Spleen (tissue), 11 donors: Measurements from ENCODE around the gene NOXRED1. TPM values are rescaled to one million over a fixed set of nuclear protein-coding genes. Genes with fewer than 3 reads are reported as not detected.
"Not testable (repeated sequence)": the region's sequence is repeated elsewhere in the genome, so short reads cannot be mapped to it uniquely, and the experiment has no call there.

Source experiments
- DNase-seq: peaks from one replicate; pipeline ENCODE4 v3.0.0-alpha.2; 2020
- H3K27ac ChIP-seq, 8 donors: fragments of 200-600 bp; sonication (generic) in 7 of 8; 1 replicate in 4 of 8; 2 replicates in 4 of 8; pipeline versions ENCODE4 v1.5.0 to v1.8.0; 2016 to 2021; ENCODE audit warnings: inconsistent platforms in 4 of 8, mild to moderate bottlenecking in 4 of 8, moderate library complexity in 1 of 8
- H3K27me3 ChIP-seq, 7 donors: fragments of 200-600 bp; sonication (generic) in 6 of 7; replicated peaks in 1 of 7; 1 replicate in 4 of 7; 2 replicates in 3 of 7; pipeline versions ENCODE4 v1.5.0 to v1.8.0; 2016 to 2021; ENCODE audit warnings: inconsistent platforms in 3 of 7, mild to moderate bottlenecking in 1 of 7
- H3K36me3 ChIP-seq, 6 donors: fragments of 200-600 bp; sonication (generic) in 5 of 6; 1 replicate in 4 of 6; 2 replicates in 2 of 6; pipeline versions ENCODE4 v1.5.0 to v1.8.0; 2016 to 2021; ENCODE audit warnings: inconsistent platforms in 2 of 6
- H3K4me1 ChIP-seq, 6 donors: fragments of 200-600 bp; sonication (generic) in 5 of 6; 1 replicate in 3 of 6; 2 replicates in 3 of 6; pipeline versions ENCODE4 v1.5.0 to v1.8.0; 2016 to 2021; ENCODE audit warnings: inconsistent platforms in 3 of 6
- H3K4me3 ChIP-seq, 8 donors: fragments of 200-600 bp; sonication (generic) in 7 of 8; 1 replicate in 4 of 8; 2 replicates in 4 of 8; pipeline versions ENCODE4 v1.5.0 to v1.8.0; 2016 to 2021; ENCODE audit warnings: inconsistent platforms in 4 of 8, mild to moderate bottlenecking in 4 of 8, moderate library complexity in 2 of 8
- H3K9me3 ChIP-seq, 8 donors: fragments of 200-600 bp; sonication (generic) in 7 of 8; 1 replicate in 4 of 8; 2 replicates in 4 of 8; pipeline versions ENCODE4 v1.5.0 to v1.8.0; 2016 to 2021; ENCODE audit warnings: inconsistent platforms in 4 of 8
- CTCF ChIP-seq, 11 experiments: fragments of 200-600 bp in 7 of 11; fragments of 450-650 bp in 4 of 11; sonication (generic) in 4 of 11; IDR thresholded peaks in 8 of 11; conservative IDR thresholded peaks in 3 of 11; 1 replicate in 7 of 11; 2 replicates in 4 of 11; pipeline versions ENCODE4 v1.4.0 to v1.8.0; 2016 to 2021; ENCODE audit warnings: antibody characterized with exemption in 11 of 11, inconsistent platforms in 4 of 11, mild to moderate bottlenecking in 1 of 11
- POLR2A ChIP-seq, 3 donors: fragments of 450-650 bp; IDR thresholded peaks; one replicate each; pipeline ENCODE4 v1.5.1; 2017; ENCODE audit warnings: antibody characterized with exemption in 3 of 3, mild to moderate bottlenecking in 1 of 3
- POLR2AphosphoS5 ChIP-seq, 3 donors: sonication (generic); formaldehyde crosslinking; IDR thresholded peaks; one replicate each; pipeline ENCODE4 v1.5.1; 2017; ENCODE audit warnings: antibody characterized with exemption in 3 of 3
- WGBS, 5 donors: extraction: QIAGEN DNeasy Blood & Tissue Kit in 3 of 5; methylation state at CpG; one replicate each; pipeline versions ENCODE4 v1.1.5 to v1.1.7; 2013 to 2018; 5-methylcytosine and 5-hydroxymethylcytosine counted together
- intact Hi-C: fragments of 100-400 bp; cut with DNase I; formaldehyde crosslinking; loops from one replicate; pipeline ENCODE4 v1.15.0; 2023; ENCODE audit warnings: low total_unique reads
- polyA plus RNA-seq, 3 donors: library from polyadenylated mRNA; stranded (reverse); fragments of 200-250 nt; gene quantifications; one replicate each; pipeline ENCODE4 v1.2.1, GENCODE V29; 2013
- total RNA-seq, 7 donors: library from RNA; depleted of rRNA in 3 of 7; stranded (reverse); fragments of >200 nt in 3 of 7; fragmentation: NEBNext Ultra II Directional in 4 of 7; extraction: Animal tissue kit (Norgen Biotek cat#: 25700) in 4 of 7; gene quantifications; one replicate each; pipeline versions ENCODE4 v1.1.0 to v1.2.1, GENCODE V29; 2016 to 2021
- donor health status: healthy with polysubstance abuse.
- donor health status: DM: no; HTN: no; CAD: no; lungs with moderate emphysema.
- donor health status: DM: no; HTN: no; CAD: no.
- donor health status: Bipolar disorder and iron deficiency.
- donor health status: healthy.
- donor health status: DM: no; HTN: no; CAD: no.
- donor health status: DM: yes; HTN: yes; CAD: no.

Gene NOXRED1
- total and polyA plus RNA-seq, 10 donors: 0.30 to 1.2 (median 0.69) TPM

DNA sequence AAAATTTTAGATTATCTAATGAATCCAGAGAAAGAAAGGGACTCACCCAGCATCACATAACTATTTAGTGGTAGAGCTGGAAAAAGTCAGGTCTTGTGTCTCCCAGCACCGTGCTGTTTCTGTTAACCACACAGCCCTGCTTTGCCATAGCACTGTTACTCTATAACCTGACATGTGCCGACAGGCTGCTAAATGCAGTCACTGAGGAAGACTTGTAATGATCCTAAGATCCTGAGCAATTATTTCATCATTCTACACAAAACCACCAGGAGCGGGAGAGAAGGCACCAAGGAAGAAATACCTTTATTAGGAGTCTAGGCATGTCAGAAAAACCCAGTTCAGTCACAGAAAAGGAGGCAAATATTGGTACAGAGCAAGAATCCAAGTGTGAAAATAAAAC lies 3.1 kb upstream of the NOXRED1 start:
- WGBS, 5 donors: 93 to 98% (median 96%) methylated on average over 3 of the region's 3 CpGs
- H3K4me1 ChIP-seq: no peaks in the 10 kb centered on the region
- no peak for DNase-seq
- peaks cover 0 to under 1% (median 0%) of the 10 kb centered on the region in 8 donors for H3K9me3 ChIP-seq
- H3K27ac ChIP-seq: no peak overlapping the region
- no peaks in the 10 kb centered on the region for H3K27me3 ChIP-seq
- no peak for TF ChIP-seq POLR2A (IDR thresholded peaks at IDR 0.05)
- TF ChIP-seq POLR2AphosphoS5 (IDR thresholded peaks at IDR 0.05): no peak
- no peak for TF ChIP-seq CTCF (IDR thresholded peaks at IDR 0.05 in 8 of 11, conservative IDR thresholded peaks at IDR 0.05 in 3 of 11)
- no peak overlapping the region for H3K4me3 ChIP-seq
- intact Hi-C loops: no loop called here
- H3K36me3 ChIP-seq: peaks cover 0 to 100% (median 86%) of the 10 kb centered on the region in 6 donors

DNA sequence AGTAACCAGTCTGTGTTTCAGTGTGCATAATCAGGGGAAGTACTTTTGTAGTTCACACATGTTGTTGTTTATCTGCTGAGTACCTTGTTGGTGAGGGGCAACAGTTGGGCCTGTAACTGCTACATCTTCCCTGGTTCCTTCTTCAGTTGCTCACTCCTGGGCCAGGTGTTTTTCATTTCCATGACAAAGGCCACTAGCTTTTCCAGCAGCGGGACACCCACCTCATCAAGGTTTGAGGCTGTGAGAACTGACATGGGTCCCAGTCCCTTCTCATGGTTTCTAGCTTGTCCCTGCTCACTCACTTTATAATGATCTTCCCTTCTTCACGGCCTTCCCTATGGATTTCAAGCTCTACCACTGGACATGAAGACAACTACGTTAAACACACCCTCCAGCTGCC lies 1.5 kb upstream of the NOXRED1 start:
- Histone ChIP-seq H3K27me3 (no peaks in the 10 kb centered on the region), H3K4me1 (no peaks in the 10 kb centered on the region), H3K9me3 (peaks cover 0 to 16% (median 12%) of the 10 kb centered on the region in 8 donors), H3K36me3 (peaks cover 0 to 94% (median 78%) of the 10 kb centered on the region in 6 donors), H3K27ac (no peak overlapping the region), H3K4me3 (no peak overlapping the region)
- intact Hi-C loops: no loop called here
- no peak for TF ChIP-seq POLR2A (IDR thresholded peaks at IDR 0.05)
- TF ChIP-seq CTCF (IDR thresholded peaks at IDR 0.05 in 8 of 11, conservative IDR thresholded peaks at IDR 0.05 in 3 of 11): no peak
- no peak for TF ChIP-seq POLR2AphosphoS5 (IDR thresholded peaks at IDR 0.05)
- no peak for DNase-seq
- 95 to 99% (median 95%) methylated on average over 3 of the region's 3 CpGs for WGBS, 5 donors

DNA sequence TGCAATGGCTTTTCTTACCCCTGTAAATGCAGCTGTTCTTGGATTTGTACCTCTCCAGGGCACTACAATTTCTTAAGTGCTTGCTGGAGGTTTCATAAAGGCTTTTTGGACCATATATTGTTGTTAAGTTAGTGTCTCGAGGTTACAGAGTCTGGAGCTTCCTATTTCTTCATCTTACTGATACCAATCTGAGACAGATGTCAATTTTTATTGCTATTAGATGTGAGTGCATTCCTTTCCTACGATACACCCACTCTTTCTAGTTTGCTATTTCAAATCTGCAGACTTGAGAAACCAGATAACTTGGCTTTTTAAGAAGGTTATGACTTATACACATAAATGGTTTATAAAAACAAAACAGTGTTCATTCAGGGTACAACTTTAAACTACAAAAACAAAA lies 2.1 kb downstream of the NOXRED1 start:
- Histone ChIP-seq H3K9me3 (peaks cover 3 to 47% (median 36%) of the 10 kb centered on the region in 8 donors), H3K27me3 (no peaks in the 10 kb centered on the region), H3K4me1 (no peaks in the 10 kb centered on the region), H3K36me3 (peaks cover 0 to 58% (median 41%) of the 10 kb centered on the region in 6 donors), H3K4me3 (no peak overlapping the region), H3K27ac (no peak overlapping the region)
- DNase-seq: no peak
- WGBS, 5 donors: 41 to 73% (median 44%) methylated on average over 2 of the region's 2 CpGs
- TF ChIP-seq POLR2A (IDR thresholded peaks at IDR 0.05): no peak
- no peak for TF ChIP-seq POLR2AphosphoS5 (IDR thresholded peaks at IDR 0.05)
- TF ChIP-seq CTCF (IDR thresholded peaks at IDR 0.05 in 8 of 11, conservative IDR thresholded peaks at IDR 0.05 in 3 of 11): no peak
- intact Hi-C loops: no loop called here

GRCh38 chr14:77416836-77417235 lies 6.5 kb downstream of the NOXRED1 start:
- no peaks in the 10 kb centered on the region for H3K27me3 ChIP-seq
- no peak for TF ChIP-seq POLR2A (IDR thresholded peaks at IDR 0.05)
- no peak for TF ChIP-seq POLR2AphosphoS5 (IDR thresholded peaks at IDR 0.05)
- no peak for TF ChIP-seq CTCF (IDR thresholded peaks at IDR 0.05 in 8 of 11, conservative IDR thresholded peaks at IDR 0.05 in 3 of 11)
- peaks cover 0 to 14% (median 1%) of the 10 kb centered on the region in 6 donors for H3K36me3 ChIP-seq
- no peaks in the 10 kb centered on the region for H3K4me1 ChIP-seq
- peak overlapping the region in 1 of 8 donors; percentile 35 for H3K27ac ChIP-seq
- WGBS, 5 donors: 92 to 95% (median 95%) methylated on average over 6 to 8 of the region's 8 CpGs
- DNase-seq: no peak
- H3K9me3 ChIP-seq: peaks cover 3 to 47% (median 36%) of the 10 kb centered on the region in 8 donors
- no peak overlapping the region for H3K4me3 ChIP-seq
- intact Hi-C loops: no loop called here

DNA sequence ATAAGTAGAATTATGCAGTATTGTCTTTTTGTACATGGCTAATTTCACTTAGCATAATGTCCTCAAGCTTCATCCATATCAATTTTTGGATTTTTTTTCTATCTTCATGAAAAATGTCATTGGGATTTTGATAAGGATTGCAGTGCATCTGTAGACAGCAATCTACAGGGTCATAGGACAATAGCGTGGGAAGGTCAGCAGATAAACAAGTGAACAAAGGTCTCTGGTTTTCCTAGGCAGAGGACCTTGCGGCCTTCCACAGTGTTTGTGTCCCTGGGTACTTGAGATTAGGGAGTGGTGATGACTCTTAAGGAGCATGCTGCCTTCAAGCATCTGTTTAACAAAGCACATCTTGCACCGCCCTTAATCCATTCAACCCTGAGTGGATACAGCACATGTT lies 7.2 kb downstream of the NOXRED1 start:
- H3K36me3 ChIP-seq, intact Hi-C loops, DNase-seq, H3K27ac ChIP-seq, H3K4me3 ChIP-seq, H3K27me3 ChIP-seq, H3K4me1 ChIP-seq: not testable (repeated sequence)
- 70 to 90% (median 86%) methylated on average over 2 of the region's 3 CpGs for WGBS, 5 donors
- peaks cover 3 to 43% (median 35%) of the 10 kb centered on the region in 8 donors for H3K9me3 ChIP-seq

- H3K4me3 ChIP-seq, DNase-seq, H3K4me1 ChIP-seq, H3K36me3 ChIP-seq, H3K27me3 ChIP-seq, H3K27ac ChIP-seq, intact Hi-C loops: not testable (repeated sequence)
- 91 to 96% (median 94%) methylated on average over 10 of the region's 10 CpGs for WGBS, 5 donors
- peaks cover 3 to 37% (median 30%) of the 10 kb centered on the region in 8 donors for H3K9me3 ChIP-seq
These were observed 7.8 kb downstream of the NOXRED1 start for GRCh38 chr14:77415403-77416030.
